ENCODE measurements around the gene WDR88.

DNA sequence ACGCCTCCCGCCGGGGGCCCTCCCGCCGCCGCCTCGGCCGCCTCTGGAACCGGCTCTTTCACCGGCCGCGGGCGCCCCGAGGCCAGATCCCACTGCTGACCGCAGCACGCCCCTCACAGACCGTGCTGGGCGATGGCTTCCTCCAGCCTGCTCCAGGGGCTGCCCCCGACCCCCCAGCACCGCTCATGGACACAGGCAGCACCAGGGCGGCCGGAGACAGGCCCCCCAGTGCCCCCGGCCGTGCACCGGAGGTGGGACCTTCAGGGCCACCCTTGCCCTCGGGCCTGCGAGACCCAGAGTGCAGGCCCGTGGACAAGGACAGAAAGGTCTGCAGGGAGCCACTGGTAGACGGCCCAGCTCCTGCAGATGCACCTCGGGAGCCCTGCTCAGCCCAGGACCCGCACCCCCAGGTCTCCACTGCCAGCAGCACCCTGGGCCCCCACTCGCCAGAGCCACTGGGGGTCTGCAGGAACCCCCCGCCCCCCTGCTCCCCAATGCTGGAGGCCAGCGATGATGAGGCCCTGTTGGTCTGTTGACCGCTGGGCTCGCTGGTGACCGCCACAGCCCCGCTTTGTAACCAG lies 75.2 kb downstream of the WDR88 start:
- TF ChIP-seq, protein P1, sequence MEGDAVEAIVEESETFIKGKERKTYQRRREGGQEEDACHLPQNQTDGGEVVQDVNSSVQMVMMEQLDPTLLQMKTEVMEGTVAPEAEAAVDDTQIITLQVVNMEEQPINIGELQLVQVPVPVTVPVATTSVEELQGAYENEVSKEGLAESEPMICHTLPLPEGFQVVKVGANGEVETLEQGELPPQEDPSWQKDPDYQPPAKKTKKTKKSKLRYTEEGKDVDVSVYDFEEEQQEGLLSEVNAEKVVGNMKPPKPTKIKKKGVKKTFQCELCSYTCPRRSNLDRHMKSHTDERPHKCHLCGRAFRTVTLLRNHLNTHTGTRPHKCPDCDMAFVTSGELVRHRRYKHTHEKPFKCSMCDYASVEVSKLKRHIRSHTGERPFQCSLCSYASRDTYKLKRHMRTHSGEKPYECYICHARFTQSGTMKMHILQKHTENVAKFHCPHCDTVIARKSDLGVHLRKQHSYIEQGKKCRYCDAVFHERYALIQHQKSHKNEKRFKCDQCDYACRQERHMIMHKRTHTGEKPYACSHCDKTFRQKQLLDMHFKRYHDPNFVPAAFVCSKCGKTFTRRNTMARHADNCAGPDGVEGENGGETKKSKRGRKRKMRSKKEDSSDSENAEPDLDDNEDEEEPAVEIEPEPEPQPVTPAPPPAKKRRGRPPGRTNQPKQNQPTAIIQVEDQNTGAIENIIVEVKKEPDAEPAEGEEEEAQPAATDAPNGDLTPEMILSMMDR (IDR thresholded peaks at IDR 0.05; ENCODE audit: poor library complexity, severe bottlenecking) = no peak
- TF ChIP-seq POLR2AphosphoS5 (IDR thresholded peaks at IDR 0.05) = no peak
- no peak for TF ChIP-seq RAD21 (conservative IDR thresholded peaks at IDR 0.05)
- TF ChIP-seq TAF1 (IDR thresholded peaks at IDR 0.05; ENCODE audit: low read depth) = no peak
- no peak for TF ChIP-seq EZH2 (IDR thresholded peaks at IDR 0.05; ENCODE audit: borderline replicate concordance, insufficient read depth, low read length, poor library complexity, severe bottlenecking)
- no peak for TF ChIP-seq MXI1 (conservative IDR thresholded peaks at IDR 0.05; ENCODE audit: poor library complexity, severe bottlenecking)
- TF ChIP-seq EP300 (conservative IDR thresholded peaks at IDR 0.05; ENCODE audit: poor library complexity, severe bottlenecking) = no peak
- TF ChIP-seq, protein P2, sequence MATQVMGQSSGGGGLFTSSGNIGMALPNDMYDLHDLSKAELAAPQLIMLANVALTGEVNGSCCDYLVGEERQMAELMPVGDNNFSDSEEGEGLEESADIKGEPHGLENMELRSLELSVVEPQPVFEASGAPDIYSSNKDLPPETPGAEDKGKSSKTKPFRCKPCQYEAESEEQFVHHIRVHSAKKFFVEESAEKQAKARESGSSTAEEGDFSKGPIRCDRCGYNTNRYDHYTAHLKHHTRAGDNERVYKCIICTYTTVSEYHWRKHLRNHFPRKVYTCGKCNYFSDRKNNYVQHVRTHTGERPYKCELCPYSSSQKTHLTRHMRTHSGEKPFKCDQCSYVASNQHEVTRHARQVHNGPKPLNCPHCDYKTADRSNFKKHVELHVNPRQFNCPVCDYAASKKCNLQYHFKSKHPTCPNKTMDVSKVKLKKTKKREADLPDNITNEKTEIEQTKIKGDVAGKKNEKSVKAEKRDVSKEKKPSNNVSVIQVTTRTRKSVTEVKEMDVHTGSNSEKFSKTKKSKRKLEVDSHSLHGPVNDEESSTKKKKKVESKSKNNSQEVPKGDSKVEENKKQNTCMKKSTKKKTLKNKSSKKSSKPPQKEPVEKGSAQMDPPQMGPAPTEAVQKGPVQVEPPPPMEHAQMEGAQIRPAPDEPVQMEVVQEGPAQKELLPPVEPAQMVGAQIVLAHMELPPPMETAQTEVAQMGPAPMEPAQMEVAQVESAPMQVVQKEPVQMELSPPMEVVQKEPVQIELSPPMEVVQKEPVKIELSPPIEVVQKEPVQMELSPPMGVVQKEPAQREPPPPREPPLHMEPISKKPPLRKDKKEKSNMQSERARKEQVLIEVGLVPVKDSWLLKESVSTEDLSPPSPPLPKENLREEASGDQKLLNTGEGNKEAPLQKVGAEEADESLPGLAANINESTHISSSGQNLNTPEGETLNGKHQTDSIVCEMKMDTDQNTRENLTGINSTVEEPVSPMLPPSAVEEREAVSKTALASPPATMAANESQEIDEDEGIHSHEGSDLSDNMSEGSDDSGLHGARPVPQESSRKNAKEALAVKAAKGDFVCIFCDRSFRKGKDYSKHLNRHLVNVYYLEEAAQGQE (IDR thresholded peaks at IDR 0.05; ENCODE audit: borderline replicate concordance) = no peak
- TF ChIP-seq SMC3 (conservative IDR thresholded peaks at IDR 0.05; ENCODE audit: poor library complexity) = no peak
